GM21381 (cell line): Measurements from ENCODE around the gene KCNMA1.

ENCODE experiments used
- ATAC-seq: cut with Tn5 transposase; IDR thresholded peaks from one replicate; pipeline ENCODE4 v1.9.1; 2021; ENCODE audit warnings: mild to moderate bottlenecking, moderate library complexity; ENCODE audit not compliant: unreplicated experiment

KCNMA1 gene

GRCh38 chr10:76983624-76984023 lies 654.0 kb downstream of the KCNMA1 start:
- ATAC-seq, result no peak

- ATAC-seq, result no peak
Observed at GRCh38 chr10:76982671-76983070, 654.9 kb downstream of the KCNMA1 start.

- ATAC-seq, result no peak
Observed at GRCh38 chr10:76981251-76981650, 656.4 kb downstream of the KCNMA1 start.

GRCh38 chr10:76977901-76978300 lies 659.7 kb downstream of the KCNMA1 start:
- ATAC-seq, result no peak

- ATAC-seq, result no peak
Observed at GRCh38 chr10:76977046-76977445, 660.6 kb downstream of the KCNMA1 start.

GRCh38 chr10:76976142-76976541 lies 661.5 kb downstream of the KCNMA1 start:
- ATAC-seq, result no peak

GRCh38 chr10:76975126-76975525 lies 662.5 kb downstream of the KCNMA1 start:
- ATAC-seq, result no peak

GRCh38 chr10:76974017-76974691 lies 663.5 kb downstream of the KCNMA1 start:
- ATAC-seq, result no peak

- ATAC-seq, result no peak
Observed at GRCh38 chr10:76973091-76974016, 664.3 kb downstream of the KCNMA1 start.

- no peak for ATAC-seq
Observed at GRCh38 chr10:76972541-76972940, 665.1 kb downstream of the KCNMA1 start.

- ATAC-seq, result no peak
Observed at GRCh38 chr10:76971547-76972170, 665.9 kb downstream of the KCNMA1 start.

GRCh38 chr10:76970711-76971519 lies 666.7 kb downstream of the KCNMA1 start:
- no peak for ATAC-seq

- no peak for ATAC-seq
Observed at GRCh38 chr10:76969366-76969948, 668.2 kb downstream of the KCNMA1 start.

GRCh38 chr10:76968483-76968882 lies 669.1 kb downstream of the KCNMA1 start:
- ATAC-seq, result no peak

GRCh38 chr10:76962851-76963250 lies 674.8 kb downstream of the KCNMA1 start:
- ATAC-seq, result no peak

GRCh38 chr10:76961841-76962240 lies 675.8 kb downstream of the KCNMA1 start:
- ATAC-seq, result no peak

- no peak for ATAC-seq
Observed at GRCh38 chr10:76959111-76959510, 678.5 kb downstream of the KCNMA1 start.

GRCh38 chr10:76954838-76955237 lies 682.8 kb downstream of the KCNMA1 start:
- ATAC-seq, result no peak

GRCh38 chr10:76950354-76950753 lies 687.3 kb downstream of the KCNMA1 start:
- ATAC-seq, result no peak

- ATAC-seq, result no peak
Observed at GRCh38 chr10:76946270-76946669, 691.3 kb downstream of the KCNMA1 start.
